Frontal cortex (tissue), 4 donors: ENCODE data around the gene PUM2. TPM values are rescaled to one million over a fixed set of nuclear protein-coding genes. Genes with fewer than 3 reads are reported as not detected.

ENCODE experiments used
- DNase-seq, 2 donors: peaks; one replicate each; pipeline ENCODE4 v3.0.0; 2012; ENCODE audit warnings: low spot score in 2 of 2
- FAIRE-seq: peaks from 2 replicates; lab custom pipeline; 2012; peaks lifted over from hg19 to GRCh38; lab: Jason Lieb, UNC
- total RNA-seq: library from RNA; depleted of rRNA; stranded (reverse); fragments of >200 nt; gene quantifications from one replicate; pipeline ENCODE4 v1.2.3, GENCODE V29; 2014
- donor health status: control.
- donor health status: control.
- donor health status: control.

PUM2 gene
- total RNA-seq, 1 donor from 2014 or later, result 118 TPM

DNA sequence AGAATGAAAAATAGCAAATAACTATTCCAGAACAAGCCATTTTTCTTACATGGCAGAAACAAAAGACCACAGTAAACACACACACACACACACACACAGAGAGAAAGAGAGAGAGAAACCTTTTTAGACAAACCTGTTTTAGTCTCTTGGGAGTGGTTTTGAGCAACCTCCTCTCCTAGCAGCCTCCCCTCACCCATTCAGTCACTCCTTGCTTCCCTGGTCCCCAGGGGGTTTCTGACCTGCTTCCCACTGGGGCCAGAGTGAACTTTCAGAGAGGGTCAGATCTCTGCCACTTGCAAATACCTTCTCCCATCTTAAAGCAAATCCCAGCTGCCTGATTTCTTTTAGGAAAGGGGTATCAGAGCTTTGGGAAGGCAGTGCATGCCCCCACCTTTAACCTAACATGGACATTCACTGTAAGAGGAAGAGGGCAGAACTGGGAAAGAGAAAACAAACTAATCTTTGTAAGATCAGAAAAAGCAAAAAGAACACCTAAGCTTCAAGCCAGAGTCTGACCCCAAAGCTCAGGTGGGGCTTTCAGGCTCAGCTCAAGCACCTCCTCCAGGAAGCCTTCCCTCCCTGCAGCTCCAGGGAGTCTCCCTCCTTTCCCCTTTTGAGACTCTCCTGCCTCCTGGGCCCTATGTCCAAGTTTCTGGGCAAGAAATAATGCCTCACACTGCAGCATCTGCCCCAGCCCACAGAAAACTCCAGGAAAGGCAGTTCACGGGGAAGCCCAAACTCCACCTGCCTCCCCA lies 128.5 kb downstream of the PUM2 start:
- DNase-seq, result no peak
- FAIRE-seq, result no peak

DNA sequence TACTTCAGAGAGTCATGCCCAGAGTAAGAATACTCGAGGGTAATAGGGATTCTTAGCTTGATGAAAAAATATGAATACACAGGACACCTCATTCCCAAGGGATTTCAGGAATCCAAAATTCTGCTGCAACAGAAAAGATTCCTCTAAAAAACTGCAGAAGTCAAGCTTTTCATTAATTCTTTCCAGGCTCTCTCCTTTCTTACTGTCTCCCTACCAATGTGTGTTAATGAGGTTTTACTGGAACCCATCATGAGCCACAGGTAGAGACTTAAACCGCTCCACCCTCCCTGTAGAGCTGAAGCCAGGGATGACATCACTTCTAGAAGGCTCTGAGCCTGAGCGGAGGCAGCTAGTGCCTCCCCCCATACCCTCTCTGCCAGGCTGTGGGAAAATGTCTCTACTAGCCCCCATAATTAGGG lies 129.1 kb downstream of the PUM2 start:
- DNase-seq (no peak), FAIRE-seq (no peak)

DNA sequence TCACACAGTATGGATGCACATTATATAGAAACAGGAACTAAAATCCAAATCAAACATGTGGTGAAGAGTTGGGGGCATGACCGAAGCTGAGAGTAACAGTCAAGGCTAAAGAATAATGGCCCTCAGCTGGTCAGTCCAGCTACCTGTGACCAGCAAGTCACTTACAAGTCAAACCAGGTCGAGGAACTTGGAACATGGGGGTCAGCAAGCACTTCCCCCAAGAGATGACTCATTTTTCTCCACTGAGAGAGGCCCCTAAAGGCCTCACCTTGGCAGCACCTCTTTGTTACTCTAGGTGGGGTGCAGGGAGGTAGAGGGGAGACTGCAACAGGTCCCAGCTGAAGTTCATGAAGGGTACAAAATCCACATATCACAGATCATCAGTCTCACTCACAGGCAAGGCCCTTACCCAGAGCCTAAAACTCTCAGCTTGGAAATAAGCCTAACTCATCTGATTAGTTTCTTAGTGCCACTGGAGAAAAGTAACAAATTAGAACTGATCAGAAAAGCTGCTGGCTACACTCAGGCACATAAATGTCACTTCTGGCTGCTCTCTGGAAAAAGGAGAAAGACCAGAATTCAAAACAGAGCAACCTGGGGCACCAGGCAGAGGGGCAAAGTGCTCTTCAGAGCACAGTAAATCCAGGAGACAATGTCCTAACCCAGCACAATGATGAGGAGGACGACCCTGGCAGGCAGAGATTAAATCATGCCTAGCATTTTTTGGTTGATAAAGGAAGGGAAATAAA lies 129.7 kb downstream of the PUM2 start:
- FAIRE-seq (no peak), DNase-seq (no peak)

DNA sequence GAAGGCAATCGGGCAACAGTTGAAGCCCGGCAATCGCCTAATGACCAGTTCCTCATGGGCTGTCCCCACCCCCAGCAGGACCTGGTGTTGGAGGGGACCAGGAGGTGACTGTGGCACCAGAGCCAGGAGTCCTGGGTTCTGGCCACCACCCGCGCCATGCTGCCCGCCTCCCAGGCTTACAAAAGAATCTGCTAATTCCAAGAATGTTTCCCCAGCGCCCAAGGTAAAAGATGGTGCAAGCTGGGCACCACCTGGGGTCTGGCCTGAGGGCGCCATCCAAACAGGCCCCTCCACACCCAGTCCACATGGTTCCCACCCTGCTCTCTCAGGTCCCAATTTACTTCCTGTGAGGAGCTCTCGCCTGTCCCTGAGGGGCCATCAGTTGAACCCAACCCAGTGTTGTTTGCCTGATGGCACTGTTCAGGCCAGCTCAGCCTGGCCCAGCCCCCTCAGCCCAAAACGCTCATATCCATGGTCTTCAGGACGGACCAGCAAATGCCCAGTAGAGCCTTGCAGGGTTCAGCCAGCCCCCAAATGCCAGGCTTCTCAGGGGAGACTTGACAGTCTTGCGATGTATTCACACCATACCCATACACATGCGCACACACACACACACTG lies 130.8 kb downstream of the PUM2 start:
- FAIRE-seq (no peak), DNase-seq (no peak)

GRCh38 chr2:20218331-20219320 lies 132.0 kb downstream of the PUM2 start:
- FAIRE-seq, result no peak

GRCh38 chr2:20217041-20217970 lies 133.3 kb downstream of the PUM2 start:
- no peak for FAIRE-seq
- DNase-seq, result no peak

More at GRCh38 chr2:20218331-20219320, 132.0 kb downstream of the PUM2 start:
- DNase-seq, result no peak

- no peak for FAIRE-seq
- DNase-seq, result no peak
These were observed 134.3 kb downstream of the PUM2 start for GRCh38 chr2:20216130-20217025.

- no peak for FAIRE-seq
- DNase-seq, result no peak
These were observed 135.2 kb downstream of the PUM2 start for GRCh38 chr2:20215183-20216040.

GRCh38 chr2:20214566-20215182 lies 136.0 kb downstream of the PUM2 start:
- no peak for FAIRE-seq
- DNase-seq, result no peak

GRCh38 chr2:20213651-20214565 lies 136.7 kb downstream of the PUM2 start:
- no peak for FAIRE-seq

GRCh38 chr2:20212871-20213503 lies 137.7 kb downstream of the PUM2 start:
- no peak for DNase-seq
- no peak for FAIRE-seq

More at GRCh38 chr2:20213651-20214565, 136.7 kb downstream of the PUM2 start:
- no peak for DNase-seq

DNA sequence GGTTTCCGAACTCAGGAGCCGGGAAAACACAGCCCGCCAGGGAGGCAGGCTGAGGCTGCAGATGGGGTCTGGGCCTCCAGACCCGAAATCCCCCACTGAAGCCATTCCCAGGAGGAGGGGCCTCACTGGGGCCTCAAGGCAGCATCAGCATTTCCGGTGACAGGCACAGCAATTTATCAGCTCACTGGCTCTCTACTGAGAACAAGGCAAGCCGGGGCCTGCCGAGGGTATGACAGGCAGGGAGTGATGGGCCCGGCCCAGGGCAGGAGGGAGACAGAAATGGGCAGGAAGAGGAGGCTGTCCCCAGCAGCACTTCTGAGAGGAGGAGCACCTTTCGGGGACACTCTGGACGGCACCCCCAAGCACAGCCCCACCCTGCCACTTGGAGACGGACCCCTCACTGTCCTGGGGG lies 138.2 kb downstream of the PUM2 start:
- no peak for DNase-seq
- no peak for FAIRE-seq

DNA sequence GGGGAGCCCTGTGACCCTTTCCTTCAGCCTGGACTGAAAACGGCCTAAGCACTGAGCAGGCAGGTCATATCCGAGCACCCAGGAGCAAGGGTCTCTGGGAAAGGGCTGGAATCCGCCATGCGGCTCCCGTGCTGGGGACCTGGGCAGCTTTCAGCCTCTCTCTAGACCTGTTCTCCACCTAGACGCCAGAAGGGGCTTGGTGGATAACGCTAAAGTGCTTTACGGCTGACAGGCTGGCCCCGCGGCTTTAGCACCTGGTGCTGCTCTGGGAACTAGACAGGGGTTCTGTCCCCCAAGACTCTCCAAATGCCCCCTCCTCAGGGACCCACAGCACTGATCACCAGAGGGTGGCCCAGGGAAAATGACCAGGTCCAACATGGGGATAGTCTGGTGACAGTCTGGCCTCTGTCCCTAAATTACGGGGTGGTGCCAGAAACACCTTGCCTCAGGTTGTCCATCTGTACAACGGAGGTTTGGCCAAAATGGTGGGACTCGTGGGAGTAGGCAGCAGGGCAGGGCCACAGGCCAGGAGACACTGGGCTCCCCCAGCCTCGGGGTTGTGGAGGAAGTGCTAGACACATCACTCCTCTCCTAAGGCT lies 138.7 kb downstream of the PUM2 start:
- DNase-seq, result no peak
- FAIRE-seq, result no peak

GRCh38 chr2:20211420-20211819 lies 139.2 kb downstream of the PUM2 start:
- DNase-seq (no peak), FAIRE-seq (no peak)
